Motor neuron (in vitro differentiated cells): ENCODE results near the gene CDC42. TPM values are rescaled to one million over a fixed set of nuclear protein-coding genes. Genes with fewer than 3 reads are reported as not detected.
A peak's percentile ranks its signal among the peaks of the same experiment; 100 is the strongest.

Experiments used
- ATAC-seq, 8 experiments: fragments of 200-7000 bp; cut with Tn5 transposase; replicated peaks in 6 of 8; 2 replicates each; pipeline ENCODE4 v1.8.0; 2021; ENCODE audit warnings: mild to moderate bottlenecking in 8 of 8, moderate library complexity in 8 of 8
- H3K27ac ChIP-seq, 2 donors: fragments of 250-450 bp; sonication (Bioruptor Pico); 2 replicates each; pipeline ENCODE4 v1.9.0; 2021; ENCODE audit warnings: antibody characterized with exemption in 2 of 2, mild to moderate bottlenecking in 2 of 2, moderate library complexity in 1 of 2
- H3K4me1 ChIP-seq, 2 donors: fragments of 250-450 bp; sonication (Bioruptor Pico); replicated peaks in 1 of 2; 2 replicates each; pipeline ENCODE4 v1.6.1; 2021; ENCODE audit warnings: antibody characterized with exemption in 2 of 2, mild to moderate bottlenecking in 2 of 2, moderate library complexity in 1 of 2
- H3K4me3 ChIP-seq, 5 donors: fragments of 250-450 bp; sonication (Bioruptor Pico); 2 replicates each; pipeline ENCODE4 v1.9.0; 2021; ENCODE audit warnings: antibody characterized with exemption in 5 of 5, mild to moderate bottlenecking in 5 of 5, moderate library complexity in 4 of 5
- WGBS, 10 experiments: fragments of 450-650 bp; shearing (Covaris generic); methylation state at CpG; one replicate each; pipeline ENCODE4 v1.0.0; 2022; 5-methylcytosine and 5-hydroxymethylcytosine counted together
- in situ Hi-C, 9 experiments: fragments of 400-800 bp; cut with MboI; loops; one replicate each; pipeline ENCODE4 v1.15.0; 2021; ENCODE audit warnings: low sequenced_read_pairs in 9 of 9, low pct_unique_long_range_greater_than_20kb in 2 of 9; ENCODE audit not compliant: unreplicated experiment in 9 of 9
- total RNA-seq, 8 experiments: library from RNA; unstranded; fragments of 300-600 nt; gene quantifications; 2 replicates each; pipeline versions ENCODE4 v1.2.3 to v1.2.4, GENCODE V29; 2022

The CDC42 gene
- total RNA-seq, 8 experiments from 2014 or later, result 174 to 502 (median 461) TPM

GRCh38 chr1:22119626-22120468 lies 67.3 kb downstream of the CDC42 start:
- WGBS, 10 experiments, result 70 to 100% (median 93%) methylated on average over 1 to 23 of the region's 44 CpGs; no CpG with 5 or more reads in 4 of the 10 experiments
- H3K4me1 ChIP-seq, result peaks cover 29 to 35% of the 10 kb centered on the region in 2 donors
- H3K27ac ChIP-seq, result no peak overlapping the region
- H3K4me3 ChIP-seq, result no peak overlapping the region
- in situ Hi-C loops, result loop anchor here in 2 of 9 experiments (10.0 to 25.0 kb wide), 2 partner anchors 517 to 525 kb away; partner anchors contain the start of genes C1QC (in 2 of the 2) and C1QA (in 1 of the 2)
- ATAC-seq, result no peak

- in situ Hi-C loops, result loop anchor here in 2 of 9 experiments (10.0 to 25.0 kb wide), 2 partner anchors 517 to 524 kb away; partner anchors contain the start of genes C1QC (in 2 of the 2) and C1QA (in 1 of the 2)
Measured at GRCh38 chr1:22120469-22120790, 67.9 kb downstream of the CDC42 start.

GRCh38 chr1:22121421-22121911 lies 69.0 kb downstream of the CDC42 start:
- peak in 5 of 8 experiments; percentile 75 to 92 (median 88) for ATAC-seq
- Histone ChIP-seq H3K4me1 (peaks cover 23 to 30% of the 10 kb centered on the region in 2 donors), H3K4me3 (no peak overlapping the region), H3K27ac (peak overlapping the region; percentile 14 to 69)
- WGBS, 10 experiments, result 8 to 100% (median 60%) methylated on average over 1 to 11 of the region's 15 CpGs; no CpG with 5 or more reads in 4 of the 10 experiments
- in situ Hi-C loops, result loop anchor here in 2 of 9 experiments (10.0 to 25.0 kb wide), 2 partner anchors 516 to 523 kb away; partner anchors contain the start of genes C1QC (in 2 of the 2) and C1QA (in 1 of the 2)

More at GRCh38 chr1:22120469-22120790, 67.9 kb downstream of the CDC42 start:
- ATAC-seq, result no peak
- H3K4me3 ChIP-seq, result no peak overlapping the region
- H3K4me1 ChIP-seq, result peaks cover 24 to 30% of the 10 kb centered on the region in 2 donors
- no peak overlapping the region for H3K27ac ChIP-seq
- 80 to 90% (median 87%) methylated on average over 1 to 5 of the region's 11 CpGs; no CpG with 5 or more reads in 7 of the 10 experiments for WGBS, 10 experiments

GRCh38 chr1:22122273-22123070 lies 70.0 kb downstream of the CDC42 start:
- ATAC-seq, result no peak
- H3K27ac ChIP-seq, result peak overlapping the region; percentile 14 to 69
- in situ Hi-C loops, result loop anchor here in 2 of 9 experiments (10.0 to 25.0 kb wide), 2 partner anchors 515 to 522 kb away; partner anchors contain the start of genes C1QC (in 2 of the 2) and C1QA (in 1 of the 2)

GRCh38 chr1:22123071-22123390 lies 70.5 kb downstream of the CDC42 start:
- Histone ChIP-seq H3K4me1 (peaks cover 30 to 34% of the 10 kb centered on the region in 2 donors), H3K4me3 (no peak overlapping the region), H3K27ac (no peak overlapping the region)
- ATAC-seq, result no peak
- 67 to 93% (median 80%) methylated on average over 1 to 5 of the region's 8 CpGs; no CpG with 5 or more reads in 5 of the 10 experiments for WGBS, 10 experiments
- in situ Hi-C loops, result loop anchor here in 2 of 9 experiments (10.0 to 25.0 kb wide), 2 partner anchors 514 to 522 kb away; partner anchors contain the start of genes C1QC (in 2 of the 2) and C1QA (in 1 of the 2)

More at GRCh38 chr1:22122273-22123070, 70.0 kb downstream of the CDC42 start:
- WGBS, 10 experiments, result 60 to 100% (median 93%) methylated on average over 1 to 18 of the region's 21 CpGs; no CpG with 5 or more reads in 4 of the 10 experiments
- peaks cover 30 to 34% of the 10 kb centered on the region in 2 donors for H3K4me1 ChIP-seq
- no peak overlapping the region for H3K4me3 ChIP-seq

GRCh38 chr1:22123901-22124404 lies 71.4 kb downstream of the CDC42 start:
- H3K4me1 ChIP-seq, result peaks cover 30 to 34% of the 10 kb centered on the region in 2 donors
- no peak for ATAC-seq
- in situ Hi-C loops, result loop anchor here in 2 of 9 experiments (10.0 to 25.0 kb wide), 2 partner anchors 513 to 521 kb away; partner anchors contain the start of genes C1QC (in 2 of the 2) and C1QA (in 1 of the 2)
- whole genome bisulfite sequencing, 10 experiments, result 50 to 100% (median 89%) methylated on average over 1 to 7 of the region's 9 CpGs; no CpG with 5 or more reads in 5 of the 10 experiments
- H3K27ac ChIP-seq, result no peak overlapping the region
- H3K4me3 ChIP-seq, result no peak overlapping the region

- no peak overlapping the region for H3K4me3 ChIP-seq
- no peak for ATAC-seq
- H3K4me1 ChIP-seq, result peaks cover 30 to 34% of the 10 kb centered on the region in 2 donors
- in situ Hi-C loops, result loop anchor here in 5 of 9 experiments (10.0 to 25.0 kb wide), 2 partner anchors 513 to 520 kb away; partner anchors contain the start of genes C1QC (in 5 of the 5) and C1QA (in 4 of the 5)
- no peak overlapping the region for H3K27ac ChIP-seq
- WGBS, 10 experiments, result 67 to 100% (median 95%) methylated on average over 1 to 7 of the region's 8 CpGs; no CpG with 5 or more reads in 2 of the 10 experiments
Measured at GRCh38 chr1:22124592-22125229, 72.2 kb downstream of the CDC42 start.

- Histone ChIP-seq H3K4me1 (peaks cover 24 to 25% of the 10 kb centered on the region in 2 donors), H3K4me3 (no peak overlapping the region), H3K27ac (peak overlapping the region; percentile 52 to 60)
- WGBS, 10 experiments, result 72 to 100% (median 86%) methylated on average over 1 to 12 of the region's 12 CpGs; no CpG with 5 or more reads in 4 of the 10 experiments
- ATAC-seq, result peak in 5 of 8 experiments; percentile 83 to 89 (median 86)
- in situ Hi-C loops, result loop anchor here in 4 of 9 experiments (10.0 to 25.0 kb wide), 2 partner anchors 511 to 518 kb away; partner anchors contain the start of genes C1QC (in 4 of the 4) and C1QA (in 3 of the 4)
Measured at GRCh38 chr1:22126531-22126930, 74.0 kb downstream of the CDC42 start.

- in situ Hi-C loops, result loop anchor here in 4 of 9 experiments (10.0 to 25.0 kb wide), 2 partner anchors 510 to 518 kb away; partner anchors contain the start of genes C1QC (in 4 of the 4) and C1QA (in 3 of the 4)
- H3K4me3 ChIP-seq, result no peak overlapping the region
- no peak overlapping the region for H3K27ac ChIP-seq
- no peak for ATAC-seq
- 0 to 100% (median 71%) methylated on average over 1 to 6 of the region's 6 CpGs; no CpG with 5 or more reads in 2 of the 10 experiments for WGBS, 10 experiments
- peaks cover 19 to 21% of the 10 kb centered on the region in 2 donors for H3K4me1 ChIP-seq
Measured at GRCh38 chr1:22127248-22127647, 74.7 kb downstream of the CDC42 start.

- in situ Hi-C loops, result loop anchor here in 4 of 9 experiments (10.0 to 25.0 kb wide), 2 partner anchors 510 to 517 kb away; partner anchors contain the start of genes C1QC (in 4 of the 4) and C1QA (in 3 of the 4)
- no peak overlapping the region for H3K4me3 ChIP-seq
- no peak for ATAC-seq
- H3K27ac ChIP-seq, result no peak overlapping the region
- WGBS, 10 experiments, result 0 to 100% (median 59%) methylated on average over 1 to 3 of the region's 3 CpGs; no CpG with 5 or more reads in 2 of the 10 experiments
- H3K4me1 ChIP-seq, result peaks cover 15 to 17% of the 10 kb centered on the region in 2 donors
Measured at GRCh38 chr1:22127731-22128130, 75.2 kb downstream of the CDC42 start.

- Histone ChIP-seq H3K4me1 (peaks cover 12 to 16% of the 10 kb centered on the region in 2 donors), H3K4me3 (no peak overlapping the region), H3K27ac (no peak overlapping the region)
- no peak for ATAC-seq
- in situ Hi-C loops, result loop anchor here in 4 of 9 experiments (10.0 to 25.0 kb wide), 2 partner anchors 509 to 516 kb away; partner anchors contain the start of genes C1QC (in 4 of the 4) and C1QA (in 3 of the 4)
- 0 to 100% (median 76%) methylated on average over 1 to 8 of the region's 12 CpGs; no CpG with 5 or more reads in 4 of the 10 experiments for WGBS, 10 experiments
Measured at GRCh38 chr1:22128392-22128791, 75.9 kb downstream of the CDC42 start.
